Measurements from ENCODE around the gene PRB2.
"Not testable (repeated sequence)": the region's sequence is repeated elsewhere in the genome, so short reads cannot be mapped to it uniquely, and the experiment has no call there.

PRB2 gene

GRCh38 chr12:11395467-11395866, at the start of gene PRB2:
Gene PRB2, minus strand, starts transcription at chr12:11395567. Its CDS starts 38 bp downstream, at chr12:11395529.
- DNase-seq: not testable (repeated sequence)

DNA sequence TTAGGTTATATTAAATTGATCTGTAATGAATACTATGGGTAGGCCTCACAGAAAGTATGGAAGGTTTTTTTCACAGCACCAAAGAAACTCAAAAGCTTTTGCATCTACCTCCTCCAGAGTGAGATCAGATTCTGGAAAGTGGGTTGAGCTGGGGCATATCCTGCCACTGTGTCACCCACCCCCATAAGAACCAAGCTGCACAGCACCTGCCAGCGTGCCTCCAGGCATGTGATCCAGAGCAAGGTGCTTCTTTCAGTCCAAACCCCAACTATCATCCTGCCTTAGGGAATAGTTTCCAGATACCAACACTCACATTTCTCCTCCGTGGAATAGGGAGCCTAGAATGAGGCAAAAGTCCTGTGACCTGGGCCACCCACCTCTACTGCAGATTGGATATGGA, 42.6 kb upstream of the PRB2 start:
- no peak for DNase-seq

GRCh38 chr12:11433664-11434063, 38.3 kb upstream of the PRB2 start:
- no peak for DNase-seq

DNA sequence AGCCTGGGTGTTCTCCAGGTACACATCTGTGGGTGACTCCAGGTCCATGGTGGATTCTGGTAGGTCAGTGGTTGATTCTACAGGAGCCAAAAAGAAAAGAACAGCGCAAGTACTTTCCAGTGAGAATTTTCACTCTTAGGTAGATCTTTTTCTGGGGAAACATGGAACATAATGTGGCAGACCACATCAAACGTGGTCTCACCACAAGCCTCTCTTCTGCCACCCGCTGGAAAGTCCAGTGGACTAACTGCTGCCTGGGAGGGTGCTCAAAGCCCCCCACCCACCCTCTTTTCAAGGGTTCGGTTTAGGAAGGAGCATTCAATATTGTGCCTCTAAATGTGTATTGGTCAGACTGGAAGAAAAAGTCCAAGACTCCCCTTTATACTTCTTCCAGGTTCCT, 36.1 kb upstream of the PRB2 start:
- DNase-seq: no peak

DNA sequence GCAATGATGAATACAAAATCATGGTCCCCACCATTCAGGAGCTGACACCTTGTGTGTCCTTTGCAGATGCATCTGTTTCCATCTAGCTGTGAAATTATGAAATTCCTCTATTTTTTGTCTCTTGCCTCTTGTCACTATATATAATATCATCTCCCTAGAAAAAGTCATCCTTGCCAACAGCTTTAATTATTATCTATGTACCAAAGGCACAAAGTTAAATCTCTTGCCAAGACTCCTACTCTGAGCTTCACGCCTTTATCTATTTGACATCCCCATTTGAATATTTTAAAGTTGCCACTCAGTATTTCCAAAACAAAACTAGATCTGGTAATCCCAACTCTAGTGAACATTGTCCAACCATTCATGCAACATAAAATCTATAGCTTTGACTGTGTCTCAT, 32.0 kb upstream of the PRB2 start:
- no peak for DNase-seq

DNA sequence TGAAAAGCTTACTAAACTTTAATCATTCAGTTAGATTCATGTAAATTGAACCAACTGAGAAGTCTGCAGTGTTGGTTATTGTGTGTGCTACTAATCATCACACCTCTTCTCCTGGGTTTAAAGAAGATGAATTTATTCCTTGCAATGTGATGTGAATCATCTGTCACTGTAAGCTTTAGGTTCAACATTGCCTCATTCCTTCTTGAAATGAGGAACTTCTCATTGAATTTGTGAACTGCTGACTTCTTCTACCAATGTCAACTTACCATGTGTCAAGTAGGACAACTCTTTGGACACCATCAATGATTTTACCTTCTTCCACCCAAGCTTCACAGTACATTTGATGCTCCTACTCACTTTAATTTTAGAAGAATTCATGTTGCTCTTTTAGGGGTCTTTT, 17.4 kb upstream of the PRB2 start:
- DNase-seq: no peak

- no peak for DNase-seq
Measured at GRCh38 chr12:11408096-11408495, 12.7 kb upstream of the PRB2 start.

GRCh38 chr12:11397366-11397765, 2.0 kb upstream of the PRB2 start:
- no peak for DNase-seq

DNA sequence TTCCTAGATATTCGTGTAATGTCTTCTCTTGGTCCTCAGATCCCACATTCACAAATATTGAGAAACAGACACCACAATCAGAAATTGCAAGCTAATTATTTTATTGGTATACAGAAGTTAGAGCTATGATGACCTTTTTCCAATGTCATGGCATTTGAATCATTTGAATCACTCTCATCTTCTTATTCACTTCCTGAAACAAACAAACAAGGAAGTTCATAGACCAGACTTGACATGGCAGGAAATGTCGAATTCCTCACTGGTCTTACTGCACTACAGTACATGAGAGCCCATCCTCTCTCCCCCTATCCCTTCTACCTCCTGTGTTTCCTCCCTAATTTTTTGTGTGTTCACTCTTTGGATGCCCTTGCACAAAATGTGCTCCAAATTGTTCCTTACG, 3.9 kb downstream of the PRB2 start:
- not testable (repeated sequence) for DNase-seq

- DNase-seq: not testable (repeated sequence)
Measured at GRCh38 chr12:11377420-11377819, 17.9 kb downstream of the PRB2 start.

- DNase-seq: no peak
Measured at GRCh38 chr12:11361151-11361550, 34.2 kb downstream of the PRB2 start.

DNA sequence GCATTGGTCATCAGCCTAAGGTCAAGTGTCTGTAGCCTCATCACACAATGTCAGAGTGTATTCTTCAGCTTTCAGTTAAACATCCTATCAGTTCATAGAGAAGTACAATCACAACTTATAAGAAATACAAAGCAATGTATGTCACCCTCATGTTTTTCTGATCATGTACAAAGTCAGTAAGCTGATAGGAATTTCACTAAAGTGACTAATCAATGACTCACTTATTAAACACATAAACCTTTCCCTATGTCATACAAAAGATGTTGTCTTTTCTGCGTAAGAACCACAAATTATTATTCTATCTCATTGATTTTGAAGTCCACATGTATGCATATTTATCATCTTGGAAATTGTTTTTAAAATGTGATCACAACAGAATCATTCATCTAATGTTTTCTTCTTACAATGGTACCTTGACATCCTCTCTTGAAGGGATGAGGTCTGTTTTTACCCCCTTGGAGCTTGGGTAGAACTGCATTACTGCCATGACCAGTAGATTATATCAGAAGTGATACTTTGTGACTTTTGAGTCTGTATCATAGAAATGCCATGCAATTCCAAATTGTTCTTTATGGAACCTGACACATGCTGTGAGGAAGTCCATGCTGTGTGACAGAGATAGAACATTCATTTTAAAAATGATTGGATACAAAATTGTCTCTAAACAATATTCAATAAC, 35.0 kb downstream of the PRB2 start:
- not testable (repeated sequence) for DNase-seq

DNA sequence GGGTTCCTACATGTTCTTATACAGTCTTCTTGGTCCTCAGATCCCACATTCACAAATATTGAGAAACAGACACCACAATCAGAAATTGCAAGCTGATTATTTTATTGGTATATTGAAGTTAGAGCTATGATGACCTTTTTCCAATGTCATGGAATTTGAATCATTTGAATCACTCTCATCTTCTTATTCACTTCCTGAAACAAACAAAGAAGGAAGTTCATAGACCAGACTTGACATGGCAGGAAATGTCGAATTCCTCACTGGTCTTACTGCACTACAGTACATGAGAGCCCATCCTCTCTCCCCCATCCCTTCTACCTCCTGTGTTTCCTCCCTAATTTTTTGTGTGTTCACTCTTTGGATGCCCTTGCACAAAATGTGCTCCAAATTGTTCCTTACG, 43.6 kb downstream of the PRB2 start:
- DNase-seq: not testable (repeated sequence)

DNA sequence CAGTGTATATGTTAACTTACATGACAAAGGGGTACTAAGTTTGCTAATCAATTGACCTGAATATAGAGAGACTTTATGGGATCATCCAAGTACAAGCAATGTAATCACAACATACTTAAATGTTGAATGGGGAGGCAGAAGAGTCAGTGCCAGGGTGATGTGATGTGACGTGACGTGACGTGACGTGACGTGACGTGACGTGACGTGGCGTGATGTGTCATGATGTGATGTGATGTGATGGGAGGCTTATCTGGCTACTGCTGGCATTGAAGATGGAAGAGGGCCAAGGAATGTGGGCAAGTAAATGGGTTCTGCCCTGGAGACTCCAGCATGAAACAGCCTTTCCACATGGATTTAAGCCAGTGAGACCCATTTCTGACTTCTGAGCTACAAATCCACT, 46.9 kb downstream of the PRB2 start:
- DNase-seq: no peak

- DNase-seq: no peak
Measured at GRCh38 chr12:11347810-11348209, 47.6 kb downstream of the PRB2 start.

- DNase-seq: no peak
Measured at GRCh38 chr12:11344500-11344899, 50.9 kb downstream of the PRB2 start.

Data from retina (tissue), 1 donor.